NCI-H524 (cell line): ENCODE results near the gene MMP24.
"Not testable (repeated sequence)": the region's sequence is repeated elsewhere in the genome, so short reads cannot be mapped to it uniquely, and the experiment has no call there.

Experiments
- DNase-seq, 2 experiments: peaks; one replicate each; lab custom pipeline; 2025; lab: John Stamatoyannopoulos, UW

The MMP24 gene

DNA sequence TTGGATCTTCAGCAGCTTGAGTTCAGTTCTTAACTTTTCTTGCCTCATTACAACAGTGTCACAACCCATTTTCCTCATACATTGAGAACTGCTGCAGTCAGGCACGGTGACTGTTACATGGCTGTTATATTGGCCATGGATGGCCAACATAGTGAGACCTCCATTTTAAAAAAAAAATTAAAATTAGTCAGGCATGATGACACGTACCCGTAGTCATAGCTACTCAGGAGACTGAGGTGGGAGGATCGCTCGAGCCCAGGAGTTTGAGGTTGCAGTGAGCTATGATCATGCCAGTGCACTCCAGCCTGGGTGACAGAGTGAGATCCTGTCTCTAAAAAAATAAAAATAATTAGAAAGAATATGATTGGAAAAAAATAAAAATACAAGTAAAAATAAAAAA, 9.9 kb upstream of the MMP24 start:
- DNase-seq: no peak

DNA sequence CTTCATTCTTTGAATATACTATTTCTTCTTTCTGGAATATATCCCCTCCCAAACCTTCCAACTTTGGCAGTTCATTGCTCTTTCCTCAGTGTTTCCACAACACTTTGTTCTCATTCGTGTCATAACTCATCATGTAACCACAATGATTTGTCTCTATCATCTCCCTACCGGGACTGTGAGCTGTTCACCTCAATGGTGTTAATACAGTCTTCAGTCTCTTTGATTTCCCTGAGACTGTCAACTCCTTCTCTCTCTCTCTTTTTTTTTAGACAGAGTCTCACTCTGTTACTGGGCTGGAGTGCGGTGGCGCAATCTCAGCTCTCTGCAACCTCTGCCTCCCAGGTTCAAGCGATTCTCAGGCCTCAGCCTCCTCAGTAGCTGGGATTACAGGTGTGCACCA, 2.5 kb upstream of the MMP24 start:
- no peak for DNase-seq

DNA sequence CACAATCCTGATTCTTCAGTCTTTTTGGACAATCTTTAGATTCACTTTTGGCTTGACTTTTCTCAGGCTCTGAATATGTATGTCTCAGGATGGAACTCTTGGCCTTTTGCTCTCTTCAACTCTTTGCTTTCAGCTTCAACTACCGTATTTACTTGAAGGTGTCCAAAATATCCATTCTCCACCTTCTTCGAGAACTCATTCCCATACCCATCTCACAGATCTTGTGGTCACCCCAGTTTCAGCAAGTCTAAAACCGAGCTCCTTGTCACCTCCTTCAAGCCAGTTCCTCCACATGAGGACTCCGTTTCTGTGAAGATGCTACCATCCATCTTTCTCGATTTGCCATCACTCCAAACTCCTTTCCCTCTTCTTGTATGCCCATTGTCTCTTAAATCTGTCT, 2.0 kb upstream of the MMP24 start:
- DNase-seq: no peak

DNA sequence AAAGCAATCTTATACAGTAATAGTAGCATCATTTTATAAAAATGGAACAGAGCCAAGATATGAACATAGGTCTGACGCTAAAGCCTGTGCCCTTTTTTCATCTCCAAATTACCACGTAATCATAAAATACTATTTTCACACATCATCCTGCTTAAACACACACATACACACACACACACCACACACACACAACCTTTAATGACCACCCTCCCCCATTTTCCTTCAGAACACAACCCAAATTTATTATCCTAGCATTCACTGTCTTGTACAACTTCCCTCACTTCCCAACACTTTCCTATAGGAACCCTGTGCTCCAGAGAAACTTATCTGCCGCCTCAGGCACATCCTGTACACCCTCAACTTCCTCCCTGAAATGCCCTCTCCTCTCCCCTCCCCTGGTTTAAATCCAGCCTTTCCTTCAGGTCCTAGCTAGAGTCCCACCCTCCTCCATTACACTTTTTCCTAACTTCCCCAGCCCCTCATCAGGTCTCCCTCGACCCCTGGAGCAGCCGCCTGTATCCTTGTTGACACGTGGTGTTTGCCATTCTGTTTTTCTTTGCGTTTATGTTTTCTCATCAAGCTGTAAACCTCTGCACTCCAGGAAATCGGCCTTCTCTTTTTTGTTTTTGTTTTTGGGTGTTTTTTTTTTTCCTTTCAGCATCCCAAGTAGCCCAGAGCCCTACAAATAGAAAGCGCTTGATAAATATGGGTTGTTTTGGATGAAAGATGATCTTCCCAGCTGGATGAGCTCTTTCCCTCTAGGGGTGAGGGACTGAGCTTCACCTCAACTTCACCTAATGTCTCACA, 968 bp upstream of the MMP24 start:
- DNase-seq: no peak

DNA sequence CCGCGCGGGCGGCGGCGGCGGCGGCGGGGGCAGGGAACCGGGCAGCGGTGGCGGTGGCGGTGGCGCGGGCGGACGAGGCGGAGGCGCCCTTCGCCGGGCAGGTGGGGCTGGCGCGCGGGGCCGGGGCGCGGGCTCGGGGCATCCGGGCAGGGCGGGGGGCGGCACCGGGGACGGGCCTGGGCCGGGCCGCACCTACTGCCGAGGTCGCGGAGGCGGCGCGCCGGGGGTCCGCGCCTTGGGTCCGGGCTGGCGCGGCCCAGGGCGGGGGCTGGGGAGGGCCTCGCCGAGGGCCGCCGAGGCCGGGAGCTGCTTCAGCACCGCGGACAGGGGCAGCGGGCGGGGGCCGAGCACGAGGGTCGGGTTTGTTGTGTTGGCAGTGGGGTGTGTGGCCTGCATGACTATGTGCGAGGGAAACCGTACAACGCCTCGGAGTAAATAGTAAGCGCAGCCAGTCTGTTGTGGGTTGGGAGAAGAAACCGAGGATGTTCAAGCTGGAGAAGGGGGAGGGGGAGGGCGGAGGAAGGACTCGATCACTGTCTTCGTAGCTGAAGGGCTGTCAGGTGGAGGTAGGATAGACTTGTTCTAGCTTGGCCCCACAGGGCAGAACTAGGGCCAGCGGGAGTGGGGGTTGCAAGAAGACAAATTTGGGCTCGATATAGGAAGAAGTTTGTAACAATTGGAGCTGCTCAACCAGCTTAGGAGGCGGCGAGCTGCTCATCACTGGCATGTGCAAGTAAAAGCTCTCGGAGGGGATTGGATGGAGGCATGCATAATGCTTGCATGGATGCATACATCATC, 593 bp downstream of the MMP24 start:
- DNase-seq: peak in 1 of 2 experiments; percentile 51

DNA sequence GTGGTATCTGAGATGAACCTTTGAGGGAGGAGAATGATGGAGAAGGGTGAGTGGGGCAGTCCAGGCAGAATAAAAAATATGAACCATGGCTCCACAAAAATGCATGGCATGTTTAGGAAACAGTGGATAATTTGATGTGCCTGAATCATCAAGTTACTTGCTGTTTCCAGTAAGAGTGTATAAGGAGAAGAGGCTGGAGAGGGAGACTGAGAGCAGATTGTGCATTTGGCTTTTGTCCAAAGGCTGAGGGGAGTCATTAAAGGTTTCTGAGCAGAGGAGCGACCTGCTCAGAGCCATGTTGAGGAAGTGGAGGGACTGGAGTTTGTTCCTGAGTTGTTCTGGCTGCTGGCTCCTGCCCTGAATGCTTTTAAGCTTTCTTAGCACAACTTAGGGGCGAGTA, 6.1 kb downstream of the MMP24 start:
- peak; percentile 91 to 93 for DNase-seq

DNA sequence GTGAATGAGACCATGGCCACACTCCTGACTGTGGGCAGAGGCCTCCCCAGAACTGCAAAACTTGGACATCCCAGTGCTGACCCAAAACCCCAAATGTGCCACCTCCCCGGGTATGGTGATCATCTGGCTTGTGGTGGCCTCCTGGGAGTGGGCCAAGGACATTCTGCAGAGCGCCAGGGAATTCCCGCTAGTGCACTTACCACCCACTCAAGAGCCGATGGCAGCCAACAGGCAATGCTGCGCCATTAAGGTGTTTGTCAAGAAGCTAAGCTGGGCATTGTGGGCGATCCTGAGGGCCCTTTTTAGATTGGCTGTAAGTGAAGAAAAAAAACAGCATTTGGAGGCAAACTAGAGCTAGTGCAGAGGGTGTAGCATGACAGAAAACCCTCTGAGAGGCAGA, 9.4 kb downstream of the MMP24 start:
- DNase-seq: no peak

DNA sequence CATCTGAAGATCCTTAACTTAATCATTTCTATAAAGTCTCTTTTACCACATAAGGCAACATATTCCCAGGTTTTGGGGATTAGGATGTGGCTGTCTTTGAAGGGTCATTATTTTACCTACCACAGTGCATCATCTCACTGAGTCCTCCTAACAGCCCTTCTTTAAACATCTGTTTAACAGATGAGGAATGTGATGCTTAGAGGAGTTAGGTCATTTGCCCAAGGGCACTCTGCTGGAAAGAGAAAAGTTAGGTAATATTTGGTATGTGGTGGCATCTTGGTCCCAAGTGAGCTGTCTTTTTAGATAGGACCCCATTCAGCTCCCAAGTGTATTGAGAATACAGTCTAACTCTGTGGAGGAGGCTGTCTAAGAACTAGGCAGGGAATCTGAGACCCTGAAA, 11.0 kb downstream of the MMP24 start:
- DNase-seq: peak in 1 of 2 experiments; percentile 25

DNA sequence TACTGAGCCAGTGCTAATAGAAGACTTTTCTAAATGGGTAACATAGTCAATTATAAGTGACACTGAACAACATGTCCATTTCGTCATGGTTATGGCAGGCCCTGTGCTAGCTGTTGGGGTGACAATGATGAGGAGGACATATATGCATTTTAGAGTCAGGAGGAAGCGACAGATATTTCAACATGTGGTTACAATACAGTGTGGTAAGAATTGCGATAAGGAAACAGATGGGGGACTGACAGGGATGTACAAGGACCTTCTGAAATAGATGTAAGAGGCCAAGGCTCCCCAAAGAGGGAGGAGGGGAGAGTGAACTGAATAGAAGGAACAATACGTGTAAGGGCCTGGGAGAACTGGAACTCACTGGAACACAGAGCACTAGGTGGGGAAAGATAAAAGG, 11.7 kb downstream of the MMP24 start:
- DNase-seq: no peak

DNA sequence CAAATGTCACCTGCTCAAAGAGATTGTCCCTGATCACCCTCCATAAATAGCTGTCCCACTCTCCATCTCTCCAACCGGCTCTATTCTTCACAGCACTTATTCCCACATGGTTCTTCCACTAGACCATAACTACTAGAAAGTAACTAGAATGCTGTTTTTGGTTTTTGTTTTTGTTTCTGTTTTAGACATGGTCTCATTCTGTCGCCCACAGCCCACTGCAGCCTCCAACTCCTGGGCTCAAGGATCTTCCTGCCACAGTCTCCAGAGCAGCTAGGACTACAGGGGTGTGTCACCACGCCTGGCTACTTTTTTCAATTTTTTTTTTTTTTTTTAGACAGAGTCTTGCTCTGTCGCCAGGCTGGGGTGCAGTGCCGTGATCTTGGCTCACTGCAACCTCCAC, 12.2 kb downstream of the MMP24 start:
- DNase-seq: no peak

DNA sequence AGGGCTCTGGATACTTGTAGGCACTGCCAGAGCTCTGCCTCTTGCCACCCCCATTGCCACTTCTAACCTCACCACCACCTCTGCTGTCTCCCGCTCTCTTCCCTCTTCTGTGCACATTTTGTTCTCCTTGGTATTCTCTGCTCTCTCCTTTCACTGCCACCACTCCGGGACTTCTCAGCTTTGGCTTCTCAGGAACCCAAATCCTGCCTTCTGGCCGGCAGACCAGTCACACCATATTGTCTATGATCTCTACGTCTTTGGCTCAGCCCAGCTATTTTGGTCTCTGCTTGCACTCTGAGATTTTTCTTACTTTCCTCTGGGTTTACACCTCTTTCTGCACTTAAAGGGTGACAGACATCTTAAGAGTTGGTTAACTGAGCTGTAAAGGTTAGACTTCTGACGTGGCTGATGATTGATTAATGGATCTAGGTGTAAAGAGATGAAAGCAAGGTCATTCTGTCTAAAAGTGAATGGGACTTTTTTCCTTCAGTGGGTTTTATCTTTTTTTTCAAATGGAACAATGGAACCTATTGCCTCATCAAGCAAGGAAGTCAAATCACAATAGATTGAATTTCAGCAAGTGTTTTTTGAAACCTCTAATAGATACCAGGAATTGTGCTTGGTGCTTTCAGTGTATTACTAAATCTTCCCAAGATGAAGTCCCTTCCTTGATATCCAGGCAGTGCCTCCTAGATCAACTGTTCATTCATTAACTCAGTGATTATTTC, 13.8 kb downstream of the MMP24 start:
- no peak for DNase-seq

DNA sequence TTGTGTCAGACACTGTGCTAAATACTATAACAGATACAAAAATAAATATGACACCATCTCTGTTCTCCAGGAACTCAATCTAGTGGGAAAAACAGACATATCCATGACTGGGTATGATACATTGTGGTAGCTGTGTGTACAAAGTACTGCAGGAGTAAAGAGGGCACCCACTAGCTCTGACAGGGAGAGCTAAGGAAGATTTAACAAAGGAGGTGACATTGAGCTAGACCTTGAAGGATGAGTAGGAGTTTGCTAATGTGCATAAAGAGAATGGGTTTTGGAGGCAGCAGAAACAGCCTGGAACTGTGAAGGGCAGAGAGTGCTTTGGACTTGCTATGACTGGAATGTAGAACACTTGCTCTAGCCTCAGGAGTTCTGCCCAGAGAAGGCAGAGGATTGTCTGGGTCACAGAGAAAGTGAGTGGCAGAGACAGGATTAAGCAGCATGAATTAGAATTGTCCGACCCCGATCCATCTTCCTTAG, 14.4 kb downstream of the MMP24 start:
- no peak for DNase-seq

DNA sequence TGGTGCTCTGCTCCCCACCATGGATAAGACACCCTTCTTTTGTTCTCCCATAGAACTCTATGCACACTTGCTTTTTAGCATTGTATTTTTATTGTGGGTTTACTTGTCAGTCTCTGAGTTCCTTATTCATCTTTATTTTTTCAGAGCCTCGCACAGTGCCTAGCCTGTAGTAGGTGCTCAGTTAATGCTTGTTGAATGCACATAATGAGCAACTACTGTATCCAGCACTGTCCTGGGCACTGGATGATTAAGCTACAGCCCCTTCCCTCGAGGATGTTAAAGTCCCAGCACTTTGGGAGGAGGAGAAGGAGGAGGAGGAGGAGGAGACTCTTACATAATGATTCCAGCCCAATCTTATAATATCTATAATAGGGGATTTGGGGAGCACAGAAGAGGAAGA, 16.8 kb downstream of the MMP24 start:
- DNase-seq: no peak

DNA sequence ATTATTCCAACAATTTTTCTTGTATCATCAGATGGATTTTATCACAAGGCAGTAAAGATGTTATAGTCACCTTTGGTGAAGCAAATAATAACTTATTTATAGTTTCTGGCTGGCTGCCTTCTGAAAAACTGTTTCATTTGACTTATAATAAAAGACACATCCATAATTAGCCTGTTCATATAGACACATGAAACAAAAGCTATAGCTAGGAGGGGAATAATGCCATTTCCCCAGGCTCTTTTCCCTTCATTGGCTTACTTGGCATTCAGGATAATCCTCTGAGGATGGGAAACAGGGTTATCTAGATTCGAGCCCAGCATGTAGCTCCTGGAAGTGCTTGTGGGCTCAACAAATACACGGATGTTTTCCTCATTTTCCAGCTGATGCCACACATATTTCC, 17.5 kb downstream of the MMP24 start:
- DNase-seq: no peak

DNA sequence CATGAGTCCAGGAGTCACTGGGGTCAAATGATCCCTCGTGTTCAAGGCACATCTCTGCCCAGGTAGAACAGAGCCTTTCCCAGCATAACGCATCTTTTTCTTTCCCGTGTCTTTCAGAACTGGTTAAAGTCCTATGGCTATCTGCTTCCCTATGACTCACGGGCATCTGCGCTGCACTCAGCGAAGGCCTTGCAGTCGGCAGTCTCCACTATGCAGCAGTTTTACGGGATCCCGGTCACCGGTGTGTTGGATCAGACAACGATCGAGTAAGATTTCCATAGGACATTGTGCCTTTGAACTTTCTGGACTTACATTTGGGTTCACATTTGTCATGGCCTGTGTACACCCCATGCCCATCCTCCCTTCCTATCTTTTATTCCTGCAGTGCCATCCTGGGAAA, 20.2 kb downstream of the MMP24 start:
- no peak for DNase-seq

DNA sequence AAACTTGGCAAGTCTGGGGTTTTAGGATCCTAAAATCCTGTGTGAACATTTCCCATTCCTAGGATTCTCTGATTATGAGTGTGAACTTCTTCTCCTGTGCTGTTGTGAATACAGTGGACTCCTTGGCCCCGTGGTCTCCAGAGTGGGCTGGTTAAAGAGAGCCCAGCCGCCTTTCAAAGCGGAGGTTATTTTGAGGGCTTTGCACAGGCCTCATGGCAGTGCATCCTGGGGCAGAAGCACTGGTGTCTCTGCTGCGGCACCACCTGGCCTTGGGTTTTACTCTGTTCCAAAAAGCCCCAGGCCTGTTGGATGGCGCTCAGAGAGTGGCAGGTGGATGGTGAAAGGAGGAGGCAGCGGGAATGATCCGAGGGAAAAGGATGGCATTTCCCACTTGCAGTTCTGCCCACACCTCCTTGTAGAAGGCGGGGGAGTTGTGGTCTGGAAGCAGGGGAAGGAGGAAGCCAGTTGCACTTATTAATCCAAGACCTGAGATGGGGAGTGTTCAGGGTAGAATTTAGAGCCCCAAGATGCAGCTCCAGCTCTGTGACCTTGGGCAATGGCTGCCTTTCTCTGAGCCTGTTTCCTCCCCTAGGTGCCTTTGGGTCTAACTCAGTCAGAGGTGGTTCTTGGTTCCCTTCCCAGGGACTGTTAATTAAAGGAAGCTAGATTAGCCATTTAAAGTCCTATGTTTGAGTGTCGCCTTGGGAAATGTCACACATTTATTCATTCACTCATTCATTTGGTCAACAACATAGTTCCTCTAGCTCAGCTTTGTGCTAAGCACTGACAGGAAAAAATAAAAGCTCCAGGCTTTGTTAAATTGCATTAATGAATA, 22.4 kb downstream of the MMP24 start:
- peak in 1 of 2 experiments; percentile 20 for DNase-seq

DNA sequence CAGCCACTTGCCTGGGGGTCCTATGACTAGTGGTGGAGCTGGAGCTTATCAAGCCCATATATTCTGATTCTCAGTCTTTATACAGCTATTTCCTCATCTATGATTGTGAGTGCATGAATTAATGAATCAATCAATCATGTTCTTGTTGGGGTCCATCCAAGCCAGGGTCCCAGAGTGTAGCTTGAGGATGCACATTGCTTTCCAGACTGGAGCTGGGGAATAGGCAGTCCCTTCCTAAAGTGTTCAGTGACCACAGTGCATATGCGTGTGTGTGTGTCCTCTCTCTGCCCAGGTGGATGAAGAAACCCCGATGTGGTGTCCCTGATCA, 25.1 kb downstream of the MMP24 start:
- DNase-seq: no peak

DNA sequence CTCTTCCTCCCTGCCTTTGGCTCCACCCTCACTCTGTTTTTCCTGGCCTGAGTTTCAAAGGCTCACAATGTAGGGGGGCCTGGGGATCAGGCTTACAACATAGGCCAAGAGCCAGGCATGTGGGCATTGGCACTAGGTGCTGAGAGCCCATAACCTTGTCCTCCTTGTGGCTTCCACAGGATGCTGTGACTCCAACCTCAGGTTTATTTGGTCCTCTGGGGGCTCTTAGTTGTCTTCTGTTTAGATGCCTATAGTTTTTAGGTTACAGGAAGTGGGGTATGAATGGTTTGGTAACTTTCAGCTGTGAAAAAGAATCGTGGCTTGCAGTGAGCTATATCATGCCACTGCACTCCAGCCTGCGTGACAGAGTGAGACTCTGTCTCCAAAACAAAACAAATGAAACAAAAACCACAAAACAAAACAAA, 25.6 kb downstream of the MMP24 start:
- no peak for DNase-seq

DNA sequence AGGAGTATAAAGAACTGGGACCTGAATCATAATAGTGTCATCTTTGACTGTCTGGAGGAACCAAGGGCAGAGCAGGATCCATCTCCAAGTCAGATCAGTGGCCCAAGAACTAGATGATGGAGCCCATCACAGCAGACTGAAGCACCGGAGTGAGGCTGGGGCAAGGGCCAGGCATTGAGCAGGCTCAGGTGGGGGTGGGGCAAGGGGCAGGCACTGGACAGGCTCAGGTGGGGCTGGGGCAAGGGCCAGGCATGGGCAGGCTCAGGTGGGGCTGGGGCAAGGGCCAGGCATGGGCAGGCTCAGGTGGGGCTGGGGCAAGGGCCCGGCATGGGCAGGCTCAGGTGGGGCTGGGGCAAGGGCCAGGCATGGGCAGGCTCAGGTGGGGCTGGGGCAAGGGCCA, 26.1 kb downstream of the MMP24 start:
- DNase-seq: not testable (repeated sequence)

DNA sequence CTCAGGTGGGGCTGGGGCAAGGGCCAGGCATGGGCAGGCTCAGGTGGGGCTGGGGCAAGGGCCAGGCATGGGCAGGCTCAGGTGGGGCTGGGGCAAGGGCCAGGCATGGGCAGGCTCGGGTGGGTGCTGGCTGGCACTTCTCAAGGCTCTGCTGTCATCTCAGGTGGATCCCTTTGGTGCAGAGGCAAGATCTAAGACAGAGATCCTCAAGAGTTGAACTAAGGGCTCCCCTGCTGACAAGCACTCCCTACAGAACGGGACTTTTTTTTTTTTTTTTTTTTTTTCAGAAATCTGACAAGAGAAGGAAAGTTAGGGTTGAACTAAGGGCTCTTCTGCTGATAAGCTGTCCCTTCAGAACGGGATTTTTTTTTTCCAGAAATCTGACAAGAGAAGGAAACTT, 26.5 kb downstream of the MMP24 start:
- no peak for DNase-seq

DNA sequence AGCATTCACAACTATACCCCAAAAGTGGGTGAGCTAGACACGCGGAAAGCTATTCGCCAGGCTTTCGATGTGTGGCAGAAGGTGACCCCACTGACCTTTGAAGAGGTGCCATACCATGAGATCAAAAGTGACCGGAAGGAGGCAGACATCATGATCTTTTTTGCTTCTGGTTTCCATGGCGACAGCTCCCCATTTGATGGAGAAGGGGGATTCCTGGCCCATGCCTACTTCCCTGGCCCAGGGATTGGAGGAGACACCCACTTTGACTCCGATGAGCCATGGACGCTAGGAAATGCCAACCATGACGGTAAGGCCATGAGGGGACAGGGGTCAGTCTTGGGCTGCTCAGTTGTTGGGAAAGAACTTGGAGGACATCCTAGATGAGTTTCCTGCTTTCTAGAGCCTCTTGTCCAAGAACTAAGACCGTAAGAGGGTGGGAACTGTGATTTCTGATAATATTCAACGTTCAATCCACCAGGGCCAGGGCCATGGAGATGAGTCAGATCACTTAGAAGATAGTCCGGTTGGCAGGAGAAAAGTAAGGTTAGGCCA, 28.0 kb downstream of the MMP24 start:
- no peak for DNase-seq
